NCI-H345 (cell line): ENCODE measurements around the gene SYNM.

Experiments
- DNase-seq: peaks from one replicate; lab custom pipeline; 2025; lab: John Stamatoyannopoulos, UW

Gene SYNM

GRCh38 chr15:99084965-99085364, 19.9 kb upstream of the SYNM start:
- DNase-seq: no peak

- no peak for DNase-seq
Observed at GRCh38 chr15:99085413-99086326, 19.2 kb upstream of the SYNM start.

- DNase-seq: no peak
Observed at GRCh38 chr15:99086327-99086667, 18.6 kb upstream of the SYNM start.

- no peak for DNase-seq
Observed at GRCh38 chr15:99087405-99087943, 17.4 kb upstream of the SYNM start.

GRCh38 chr15:99090011-99090699, 14.7 kb upstream of the SYNM start:
- no peak for DNase-seq

GRCh38 chr15:99090938-99091337, 13.9 kb upstream of the SYNM start:
- DNase-seq: no peak

GRCh38 chr15:99092554-99093172, 12.2 kb upstream of the SYNM start:
- DNase-seq: no peak

GRCh38 chr15:99095626-99096025, 9.3 kb upstream of the SYNM start:
- no peak for DNase-seq

- DNase-seq: no peak
Observed at GRCh38 chr15:99096173-99096893, 8.5 kb upstream of the SYNM start.

GRCh38 chr15:99096894-99097426, 7.9 kb upstream of the SYNM start:
- DNase-seq: no peak

GRCh38 chr15:99097441-99098410, 7.2 kb upstream of the SYNM start:
- DNase-seq: no peak

GRCh38 chr15:99098426-99098825, 6.5 kb upstream of the SYNM start:
- DNase-seq: no peak

- no peak for DNase-seq
Observed at GRCh38 chr15:99098991-99099390, 5.9 kb upstream of the SYNM start.

- DNase-seq: no peak
Observed at GRCh38 chr15:99099661-99100060, 5.2 kb upstream of the SYNM start.

- peak; percentile 65 for DNase-seq
Observed at GRCh38 chr15:99100245-99101173, 4.4 kb upstream of the SYNM start.

- DNase-seq: no peak
Observed at GRCh38 chr15:99101501-99101900, 3.4 kb upstream of the SYNM start.

GRCh38 chr15:99102332-99103235, 2.3 kb upstream of the SYNM start:
- no peak for DNase-seq

GRCh38 chr15:99103279-99103678, 1.6 kb upstream of the SYNM start:
- no peak for DNase-seq
